Embryonic facial prominence (tissue), 1 donor: ENCODE data around the gene SAMD14.
A peak's percentile ranks its signal among the peaks of the same experiment; 100 is the strongest.

Source experiments
- DNase-seq: peaks from one replicate; pipeline ENCODE4 v3.0.0-alpha.2; 2016; ENCODE audit errors: extremely low spot score

Gene SAMD14

GRCh38 chr17:50129728-50130558, at the start of gene SAMD14:
SAMD14 (minus strand) TSS chr17:50130160; CDS start chr17:50124959, 5,201 bp downstream.
- no peak for DNase-seq

- DNase-seq: no peak
Measured at GRCh38 chr17:50177983-50178834, 48.2 kb upstream of the SAMD14 start.

GRCh38 chr17:50177476-50177875, 47.5 kb upstream of the SAMD14 start:
- no peak for DNase-seq

GRCh38 chr17:50176559-50177357, 46.8 kb upstream of the SAMD14 start:
- DNase-seq: no peak

GRCh38 chr17:50175035-50175807, 45.3 kb upstream of the SAMD14 start:
- DNase-seq: no peak

- no peak for DNase-seq
Measured at GRCh38 chr17:50174444-50174843, 44.5 kb upstream of the SAMD14 start.

GRCh38 chr17:50173335-50173941, 43.5 kb upstream of the SAMD14 start:
- DNase-seq: no peak

- DNase-seq: no peak
Measured at GRCh38 chr17:50172936-50173334, 43.0 kb upstream of the SAMD14 start.

- no peak for DNase-seq
Measured at GRCh38 chr17:50172130-50172529, 42.2 kb upstream of the SAMD14 start.

- DNase-seq: no peak
Measured at GRCh38 chr17:50171371-50172071, 41.6 kb upstream of the SAMD14 start.

- DNase-seq: no peak
Measured at GRCh38 chr17:50170662-50171370, 40.9 kb upstream of the SAMD14 start.

GRCh38 chr17:50169881-50170459, 40.0 kb upstream of the SAMD14 start:
- no peak for DNase-seq

- peak; percentile 75 for DNase-seq
Measured at GRCh38 chr17:50169121-50169764, 39.3 kb upstream of the SAMD14 start.

- DNase-seq: no peak
Measured at GRCh38 chr17:50168319-50168718, 38.4 kb upstream of the SAMD14 start.

- no peak for DNase-seq
Measured at GRCh38 chr17:50167371-50167770, 37.4 kb upstream of the SAMD14 start.

GRCh38 chr17:50166518-50167181, 36.7 kb upstream of the SAMD14 start:
- no peak for DNase-seq

- no peak for DNase-seq
Measured at GRCh38 chr17:50165867-50166517, 36.0 kb upstream of the SAMD14 start, which contains the start of gene SGCA. SGCA (plus strand) TSS chr17:50166005; CDS start chr17:50166041, 36 bp downstream.
